HepG2 (cell line): ENCODE data around the gene EMC1. TPM values are rescaled to one million over a fixed set of nuclear protein-coding genes. Genes with fewer than 3 reads are reported as not detected.

Experiments used
- ATF7-NPFF ChIP-seq: sonication (generic); formaldehyde crosslinking; IDR thresholded peaks from 2 replicates; pipeline ENCODE4 v1.8.1; 2023; ENCODE audit warnings: mild to moderate bottlenecking, low read depth, missing genetic modification reagents, moderate library complexity
- CEBPG ChIP-seq: IDR thresholded peaks from 2 replicates; pipeline ENCODE4 v1.6.1; 2016
- ETV6 ChIP-seq: sonication (generic); formaldehyde crosslinking; conservative IDR thresholded peaks from 2 replicates; pipeline ENCODE4 v1.4.0; 2020; ENCODE audit warnings: missing genetic modification reagents
- GABPA ChIP-seq, 2 experiments: IDR thresholded peaks; 2 replicates each; pipeline ENCODE4 v1.6.1; 2011 to 2016; ENCODE audit warnings: low read depth in 2 of 2, low read length in 1 of 2, missing biosample characterization in 1 of 2, missing genetic modification characterization in 1 of 2
- HMGA1 ChIP-seq: sonication (generic); formaldehyde crosslinking; conservative IDR thresholded peaks from 2 replicates; pipeline ENCODE4 v1.4.0; 2020; ENCODE audit warnings: missing genetic modification reagents
- MBNL3 ChIP-seq: fragments of 250-450 bp; sonication (Bioruptor Pico); conservative IDR thresholded peaks from 2 replicates; pipeline ENCODE4 v1.8.0; 2022; ENCODE audit warnings: mild to moderate bottlenecking, inconsistent platforms
- REPIN1 ChIP-seq: sonication (generic); formaldehyde crosslinking; IDR thresholded peaks from 2 replicates; pipeline ENCODE4 v1.8.0; 2022; ENCODE audit warnings: missing genetic modification reagents, low read depth, mild to moderate bottlenecking, borderline replicate concordance
- SAFB2 ChIP-seq: sonication (generic); formaldehyde crosslinking; IDR thresholded peaks from 2 replicates; pipeline ENCODE4 v1.5.1; 2020; ENCODE audit warnings: missing genetic modification reagents, low read depth, mild to moderate bottlenecking, borderline replicate concordance
- TCF7 ChIP-seq: sonication (generic); IDR thresholded peaks from 2 replicates; pipeline ENCODE4 v1.6.1; 2016; ENCODE audit warnings: antibody characterized with exemption, low read depth
- TRIM24 ChIP-seq: sonication (generic); formaldehyde crosslinking; IDR thresholded peaks from 2 replicates; pipeline ENCODE4 v1.8.0; 2022; ENCODE audit warnings: mild to moderate bottlenecking, missing genetic modification reagents
- ZNF253 ChIP-seq: sonication (generic); formaldehyde crosslinking; IDR thresholded peaks from 2 replicates; pipeline ENCODE4 v1.8.0; 2022; ENCODE audit warnings: mild to moderate bottlenecking, missing genetic modification reagents, borderline replicate concordance
- ZNF367 ChIP-seq: sonication (generic); formaldehyde crosslinking; IDR thresholded peaks from 2 replicates; pipeline ENCODE4 v1.4.0; 2020; ENCODE audit warnings: missing genetic modification reagents, borderline replicate concordance
- ZNF446 ChIP-seq: sonication (generic); formaldehyde crosslinking; IDR thresholded peaks from 2 replicates; pipeline ENCODE4 v1.5.0; 2020; ENCODE audit warnings: mild to moderate bottlenecking, missing genetic modification reagents
- ZNF644 ChIP-seq: IDR thresholded peaks from 2 replicates; pipeline ENCODE4 v1.6.1; 2016; ENCODE audit warnings: low read depth
- ZNF652 ChIP-seq: IDR thresholded peaks from 2 replicates; pipeline ENCODE4 v1.6.1; 2016; ENCODE audit warnings: low read depth, borderline replicate concordance
- ZNF768 ChIP-seq: sonication (generic); formaldehyde crosslinking; IDR thresholded peaks from 2 replicates; pipeline ENCODE4 v1.4.0; 2020; ENCODE audit warnings: missing genetic modification reagents
- polyA plus RNA-seq, 8 experiments: library from polyadenylated mRNA; depleted of rRNA in 3 of 8; stranded (reverse) in 7 of 8; unstranded in 1 of 8; fragments of >200 nt; fragmentation: Illumina TruSeq in 4 of 8; extraction: Trizol in 4 of 8; gene quantifications; 2 replicates each; pipeline versions ENCODE4 v1.2.1 to v1.2.3, GENCODE V29; 2011 to 2016; ENCODE audit warnings: low read depth in 4 of 8, missing spikeins in 1 of 8, mixed read lengths in 1 of 8; ENCODE audit not compliant: insufficient read depth in 1 of 8
- total RNA-seq, 5 experiments: library from RNA; depleted of rRNA; stranded (reverse); fragments of >200 nt; fragmentation: Illumina TruSeq; extraction: Trizol; gene quantifications; 2 replicates each; pipeline ENCODE4 v1.2.3, GENCODE V29; 2016; ENCODE audit warnings: low read depth in 1 of 5
- TF ChIP-seq, protein P1 (sequence below), 2 experiments: sonication (generic) in 1 of 2; formaldehyde crosslinking in 1 of 2; IDR thresholded peaks; 2 replicates each; pipeline versions ENCODE4 v1.4.0 to v1.6.1; 2016 to 2020; ENCODE audit warnings: borderline replicate concordance in 1 of 2, low read depth in 1 of 2, mild to moderate bottlenecking in 1 of 2, missing genetic modification reagents in 1 of 2
- TF ChIP-seq, protein P2 (sequence below): sonication (generic); formaldehyde crosslinking; IDR thresholded peaks from 2 replicates; pipeline ENCODE4 v1.4.0; 2020; ENCODE audit warnings: mild to moderate bottlenecking, missing genetic modification reagents
- TF ChIP-seq, protein P3 (sequence below): IDR thresholded peaks from 2 replicates; pipeline ENCODE4 v1.6.1; 2016; ENCODE audit warnings: missing compliant biosample characterization, missing genetic modification reagents, borderline replicate concordance
- TF ChIP-seq, protein P4 (sequence below): sonication (generic); formaldehyde crosslinking; IDR thresholded peaks from 2 replicates; pipeline ENCODE4 v1.4.0; 2020; ENCODE audit warnings: low read depth, missing genetic modification reagents

Gene EMC1
- total and polyA plus RNA-seq, 2 of the 13 experiments (the other 11 are each of a cell fraction or from before 2014, with no cell fraction given) = 38.0 to 61.3 TPM

DNA sequence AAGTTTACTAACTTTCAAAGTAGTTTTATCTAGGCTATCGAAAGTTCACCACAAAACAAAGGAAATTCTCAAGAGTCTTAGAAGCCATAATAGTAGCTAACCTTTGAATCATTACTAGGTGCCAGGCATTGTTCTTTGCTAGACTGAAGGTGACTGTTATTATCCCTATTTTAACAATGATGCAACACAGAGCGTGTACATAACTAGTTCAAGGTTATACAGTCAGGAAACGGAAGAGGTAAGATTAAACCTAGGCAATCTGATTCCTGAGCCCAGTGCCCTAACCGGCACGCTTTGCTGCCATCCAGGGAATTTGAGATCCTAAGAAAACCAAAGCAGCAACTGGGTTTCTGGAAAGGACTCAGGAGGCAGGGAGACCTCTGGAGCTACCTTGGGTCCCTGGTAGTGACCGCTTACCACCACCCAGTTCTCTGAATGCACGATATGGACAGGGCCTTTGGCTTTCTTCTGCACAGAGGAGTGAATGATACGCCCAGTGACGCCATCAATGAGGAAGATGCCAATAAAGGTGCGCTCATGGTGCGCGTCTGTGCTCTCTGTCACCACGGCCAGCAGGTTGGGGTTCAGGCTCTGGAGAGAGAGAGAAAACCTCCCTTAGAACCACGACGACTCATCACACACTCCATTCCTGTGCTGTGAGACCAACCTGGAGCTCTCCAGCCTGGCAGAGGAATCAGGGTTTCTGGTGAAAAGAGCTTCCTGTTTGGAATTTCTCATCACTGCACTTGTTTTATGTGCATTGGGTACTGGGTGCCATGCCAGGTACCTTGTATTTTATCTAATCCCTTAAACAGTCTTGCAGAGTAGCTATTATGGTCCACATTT, 28.1 kb downstream of the EMC1 start (continued):
- TF ChIP-seq, protein P1, sequence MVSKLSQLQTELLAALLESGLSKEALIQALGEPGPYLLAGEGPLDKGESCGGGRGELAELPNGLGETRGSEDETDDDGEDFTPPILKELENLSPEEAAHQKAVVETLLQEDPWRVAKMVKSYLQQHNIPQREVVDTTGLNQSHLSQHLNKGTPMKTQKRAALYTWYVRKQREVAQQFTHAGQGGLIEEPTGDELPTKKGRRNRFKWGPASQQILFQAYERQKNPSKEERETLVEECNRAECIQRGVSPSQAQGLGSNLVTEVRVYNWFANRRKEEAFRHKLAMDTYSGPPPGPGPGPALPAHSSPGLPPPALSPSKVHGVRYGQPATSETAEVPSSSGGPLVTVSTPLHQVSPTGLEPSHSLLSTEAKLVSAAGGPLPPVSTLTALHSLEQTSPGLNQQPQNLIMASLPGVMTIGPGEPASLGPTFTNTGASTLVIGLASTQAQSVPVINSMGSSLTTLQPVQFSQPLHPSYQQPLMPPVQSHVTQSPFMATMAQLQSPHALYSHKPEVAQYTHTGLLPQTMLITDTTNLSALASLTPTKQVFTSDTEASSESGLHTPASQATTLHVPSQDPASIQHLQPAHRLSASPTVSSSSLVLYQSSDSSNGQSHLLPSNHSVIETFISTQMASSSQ (IDR thresholded peaks at IDR 0.05; ENCODE audit: low read depth) = 0 out of 2 replicates have a peak, but pooled peaks have one; percentile 19
- TF ChIP-seq, protein P1 (CRISPR knock-in tag; IDR thresholded peaks at IDR 0.05; ENCODE audit: borderline replicate concordance) = no peak
- TF ChIP-seq SAFB2 (no peak), REPIN1 (CRISPR knock-in tag) (no peak), MBNL3 (CRISPR knock-in tag) (no peak), ATF7-NPFF (CRISPR knock-in tag) (no peak), ZNF652 (CRISPR knock-in tag) (no peak), ZNF446 (no peak), ZNF253 (no peak), GABPA (IDR thresholded peaks at IDR 0.05; ENCODE audit: low read depth, low read length) (no peak), GABPA (CRISPR knock-in tag; IDR thresholded peaks at IDR 0.05; ENCODE audit: low read depth) (peak; percentile 64), ZNF644 (CRISPR knock-in tag) (no peak), ZNF367 (CRISPR knock-in tag) (no peak), TCF7 (no peak), CEBPG (peak; percentile 95), ZNF768 (CRISPR knock-in tag) (no peak), TRIM24 (CRISPR knock-in tag) (no peak), ETV6 (CRISPR knock-in tag) (no peak), HMGA1 (CRISPR knock-in tag) (no peak)
- TF ChIP-seq, protein P2, sequence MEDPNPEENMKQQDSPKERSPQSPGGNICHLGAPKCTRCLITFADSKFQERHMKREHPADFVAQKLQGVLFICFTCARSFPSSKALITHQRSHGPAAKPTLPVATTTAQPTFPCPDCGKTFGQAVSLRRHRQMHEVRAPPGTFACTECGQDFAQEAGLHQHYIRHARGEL (CRISPR knock-in tag) = no peak
- TF ChIP-seq, protein P3, sequence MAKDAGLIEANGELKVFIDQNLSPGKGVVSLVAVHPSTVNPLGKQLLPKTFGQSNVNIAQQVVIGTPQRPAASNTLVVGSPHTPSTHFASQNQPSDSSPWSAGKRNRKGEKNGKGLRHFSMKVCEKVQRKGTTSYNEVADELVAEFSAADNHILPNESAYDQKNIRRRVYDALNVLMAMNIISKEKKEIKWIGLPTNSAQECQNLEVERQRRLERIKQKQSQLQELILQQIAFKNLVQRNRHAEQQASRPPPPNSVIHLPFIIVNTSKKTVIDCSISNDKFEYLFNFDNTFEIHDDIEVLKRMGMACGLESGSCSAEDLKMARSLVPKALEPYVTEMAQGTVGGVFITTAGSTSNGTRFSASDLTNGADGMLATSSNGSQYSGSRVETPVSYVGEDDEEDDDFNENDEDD (CRISPR knock-in tag) = no peak
- TF ChIP-seq, protein P4, sequence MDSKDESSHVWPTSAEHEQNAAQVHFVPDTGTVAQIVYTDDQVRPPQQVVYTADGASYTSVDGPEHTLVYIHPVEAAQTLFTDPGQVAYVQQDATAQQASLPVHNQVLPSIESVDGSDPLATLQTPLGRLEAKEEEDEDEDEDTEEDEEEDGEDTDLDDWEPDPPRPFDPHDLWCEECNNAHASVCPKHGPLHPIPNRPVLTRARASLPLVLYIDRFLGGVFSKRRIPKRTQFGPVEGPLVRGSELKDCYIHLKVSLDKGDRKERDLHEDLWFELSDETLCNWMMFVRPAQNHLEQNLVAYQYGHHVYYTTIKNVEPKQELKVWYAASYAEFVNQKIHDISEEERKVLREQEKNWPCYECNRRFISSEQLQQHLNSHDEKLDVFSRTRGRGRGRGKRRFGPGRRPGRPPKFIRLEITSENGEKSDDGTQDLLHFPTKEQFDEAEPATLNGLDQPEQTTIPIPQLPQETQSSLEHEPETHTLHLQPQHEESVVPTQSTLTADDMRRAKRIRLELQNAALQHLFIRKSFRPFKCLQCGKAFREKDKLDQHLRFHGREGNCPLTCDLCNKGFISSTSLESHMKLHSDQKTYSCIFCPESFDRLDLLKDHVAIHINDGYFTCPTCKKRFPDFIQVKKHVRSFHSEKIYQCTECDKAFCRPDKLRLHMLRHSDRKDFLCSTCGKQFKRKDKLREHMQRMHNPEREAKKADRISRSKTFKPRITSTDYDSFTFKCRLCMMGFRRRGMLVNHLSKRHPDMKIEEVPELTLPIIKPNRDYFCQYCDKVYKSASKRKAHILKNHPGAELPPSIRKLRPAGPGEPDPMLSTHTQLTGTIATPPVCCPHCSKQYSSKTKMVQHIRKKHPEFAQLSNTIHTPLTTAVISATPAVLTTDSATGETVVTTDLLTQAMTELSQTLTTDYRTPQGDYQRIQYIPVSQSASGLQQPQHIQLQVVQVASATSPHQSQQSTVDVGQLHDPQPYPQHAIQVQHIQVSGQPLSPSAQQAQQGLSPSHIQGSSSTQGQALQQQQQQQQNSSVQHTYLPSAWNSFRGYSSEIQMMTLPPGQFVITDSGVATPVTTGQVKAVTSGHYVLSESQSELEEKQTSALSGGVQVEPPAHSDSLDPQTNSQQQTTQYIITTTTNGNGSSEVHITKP (CRISPR knock-in tag) = no peak
